ENCODE measurements around the gene MUC12. TPM values are rescaled to one million over a fixed set of nuclear protein-coding genes. Genes with fewer than 3 reads are reported as not detected.
"Not testable (repeated sequence)": the region's sequence is repeated elsewhere in the genome, so short reads cannot be mapped to it uniquely, and the experiment has no call there.

Gene MUC12
- total RNA-seq, 1 experiment from 2014 or later, result 0.64 TPM

DNA sequence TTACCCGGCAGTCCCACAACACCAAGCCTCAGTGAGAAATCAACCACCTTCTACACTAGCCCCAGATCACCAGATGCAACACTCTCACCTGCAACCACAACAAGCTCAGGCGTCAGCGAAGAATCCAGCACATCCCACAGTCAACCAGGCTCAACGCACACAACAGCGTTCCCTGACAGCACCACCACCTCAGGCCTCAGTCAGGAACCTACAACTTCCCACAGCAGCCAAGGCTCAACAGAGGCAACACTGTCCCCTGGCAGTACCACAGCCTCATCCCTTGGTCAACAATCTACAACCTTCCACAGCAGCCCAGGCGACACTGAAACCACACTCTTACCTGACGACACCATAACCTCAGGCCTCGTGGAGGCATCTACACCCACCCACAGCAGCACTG lies 33.0 kb downstream of the MUC12 start:
- RAD21 ChIA-PET (ENCODE audit: low non-redundant PET in 1 of 2, low total read pairs in 2 of 2, uncharacterized antibody in 2 of 2, unreplicated experiment in 2 of 2); H3K9ac ChIP-seq (ENCODE audit: low read length); CTCF ChIA-PET; intact Hi-C loops (cut with micrococcal nuclease); H2AFZ ChIP-seq (ENCODE audit: low read depth, low read length, poor library complexity, severe bottlenecking); ATAC-seq; H3K36me3 ChIP-seq (ENCODE audit: control insufficient read depth in 1 of 2, insufficient read depth in 2 of 2, low read length in 2 of 2); H3K79me2 ChIP-seq (ENCODE audit: insufficient read depth, low read length); H3K27me3 ChIP-seq (ENCODE audit: insufficient read depth, low read length); H3K9me2 ChIP-seq (ENCODE audit: insufficient read depth); H3K4me2 ChIP-seq (ENCODE audit: low read length); H3K9me3 ChIP-seq (ENCODE audit: control insufficient read depth in 1 of 2, insufficient read depth in 1 of 2, low read depth in 1 of 2, low read length in 2 of 2); BruUV-seq (replicated peaks); H3K4me1 ChIP-seq (ENCODE audit: control insufficient read depth in 1 of 2, insufficient read depth in 2 of 2, low read length in 2 of 2); H3K27ac ChIP-seq (ENCODE audit: low read depth, low read length); H3K4me3 ChIP-seq (replicated peaks in 1 of 2; ENCODE audit: low read depth in 1 of 2, low read length in 2 of 2); DNase-seq (ENCODE audit: low read depth, low spot score); H4K20me1 ChIP-seq (ENCODE audit: insufficient read depth); POLR2A ChIA-PET: not testable (repeated sequence)

DNA sequence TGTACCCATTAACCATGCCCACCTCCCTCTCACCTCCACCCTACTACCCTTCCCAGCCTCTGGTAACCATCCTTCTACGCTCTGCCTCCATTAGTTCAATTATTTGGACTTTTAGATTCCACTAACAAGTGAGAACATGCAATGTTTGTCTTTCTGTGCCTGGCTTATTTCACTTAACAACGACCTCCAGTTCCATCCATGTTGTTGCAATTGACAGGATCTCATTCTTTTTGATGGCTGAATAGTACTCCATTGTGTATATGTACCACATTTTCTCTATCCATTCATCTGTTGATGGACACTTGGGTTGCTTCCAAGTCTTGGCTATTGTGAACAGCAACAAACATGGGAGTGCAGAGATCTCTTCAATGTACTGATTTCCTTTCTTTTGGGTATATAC lies 38.0 kb downstream of the MUC12 start:
- peaks cover 10% of the 10 kb centered on the region; the same call in 1 of the 2 replicates for H3K27me3 ChIP-seq (ENCODE audit: insufficient read depth, low read length)
- CTCF ChIA-PET, result not testable (repeated sequence)

DNA sequence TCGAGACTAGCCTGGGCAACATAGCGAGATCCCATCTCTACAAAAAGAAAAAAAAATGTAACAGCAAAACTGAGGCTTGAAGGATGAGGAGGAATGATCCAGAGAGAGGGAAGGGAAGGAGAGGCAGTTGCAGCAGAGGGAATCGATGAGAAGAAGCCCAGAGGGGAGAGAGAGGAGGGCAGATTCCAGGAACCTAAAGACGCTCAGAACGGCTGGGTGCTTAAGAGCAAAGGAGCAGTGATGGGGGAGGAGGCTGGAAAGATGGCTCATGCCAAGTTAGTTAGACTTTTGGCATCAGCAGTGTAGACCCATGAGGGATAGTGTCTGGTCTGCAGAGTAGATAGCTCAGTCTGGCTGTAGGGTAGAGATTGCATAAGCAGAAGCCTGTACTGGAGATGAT lies 40.3 kb downstream of the MUC12 start:
- Histone ChIP-seq H3K9me3 (ENCODE audit: control insufficient read depth in 1 of 2, insufficient read depth in 1 of 2, low read depth in 1 of 2, low read length in 2 of 2) (no peaks in the 10 kb centered on the region), H2AFZ (ENCODE audit: low read depth, low read length, poor library complexity, severe bottlenecking) (no peak overlapping the region), H3K4me1 (ENCODE audit: control insufficient read depth in 1 of 2, insufficient read depth in 2 of 2, low read length in 2 of 2) (no peaks in the 10 kb centered on the region), H3K27ac (ENCODE audit: low read depth, low read length) (no peak overlapping the region), H3K9me2 (ENCODE audit: insufficient read depth) (no peaks in the 10 kb centered on the region), H3K36me3 (ENCODE audit: control insufficient read depth in 1 of 2, insufficient read depth in 2 of 2, low read length in 2 of 2) (no peaks in the 10 kb centered on the region), H3K4me2 (ENCODE audit: low read length) (no peak overlapping the region), H3K9ac (ENCODE audit: low read length) (no peak overlapping the region), H3K79me2 (ENCODE audit: insufficient read depth, low read length) (no peaks in the 10 kb centered on the region), H4K20me1 (ENCODE audit: insufficient read depth) (no peaks in the 10 kb centered on the region), H3K4me3 (replicated peaks in 1 of 2; ENCODE audit: low read depth in 1 of 2, low read length in 2 of 2) (no peak overlapping the region), H3K27me3 (ENCODE audit: insufficient read depth, low read length) (peaks cover 10% of the 10 kb centered on the region; the same call in 1 of the 2 replicates)
- BruUV-seq (replicated peaks), result no TSS peak
- DNase-seq (ENCODE audit: low read depth, low spot score), result no peak
- intact Hi-C loops (cut with micrococcal nuclease), result no loop called here
- CTCF ChIA-PET, result no interaction called here
- POLR2A ChIA-PET, result no interaction called here
- RAD21 ChIA-PET (ENCODE audit: low non-redundant PET in 1 of 2, low total read pairs in 2 of 2, uncharacterized antibody in 2 of 2, unreplicated experiment in 2 of 2), result no interaction called here
- ATAC-seq, result no peak
- TF ChIP-seq POLR2A (IDR thresholded peaks at IDR 0.05; ENCODE audit: borderline replicate concordance, extremely low read depth, insufficient read depth, insufficient read length) (no peak), SP1 (IDR thresholded peaks at IDR 0.05; ENCODE audit: low read depth) (no peak), FOSL1 (IDR thresholded peaks at IDR 0.05; ENCODE audit: low read depth) (no peak), TCF7L2 (IDR thresholded peaks at IDR 0.05; ENCODE audit: borderline replicate concordance, extremely low read depth, insufficient read depth, insufficient read length) (no peak)
- TF ChIP-seq, protein P1, sequence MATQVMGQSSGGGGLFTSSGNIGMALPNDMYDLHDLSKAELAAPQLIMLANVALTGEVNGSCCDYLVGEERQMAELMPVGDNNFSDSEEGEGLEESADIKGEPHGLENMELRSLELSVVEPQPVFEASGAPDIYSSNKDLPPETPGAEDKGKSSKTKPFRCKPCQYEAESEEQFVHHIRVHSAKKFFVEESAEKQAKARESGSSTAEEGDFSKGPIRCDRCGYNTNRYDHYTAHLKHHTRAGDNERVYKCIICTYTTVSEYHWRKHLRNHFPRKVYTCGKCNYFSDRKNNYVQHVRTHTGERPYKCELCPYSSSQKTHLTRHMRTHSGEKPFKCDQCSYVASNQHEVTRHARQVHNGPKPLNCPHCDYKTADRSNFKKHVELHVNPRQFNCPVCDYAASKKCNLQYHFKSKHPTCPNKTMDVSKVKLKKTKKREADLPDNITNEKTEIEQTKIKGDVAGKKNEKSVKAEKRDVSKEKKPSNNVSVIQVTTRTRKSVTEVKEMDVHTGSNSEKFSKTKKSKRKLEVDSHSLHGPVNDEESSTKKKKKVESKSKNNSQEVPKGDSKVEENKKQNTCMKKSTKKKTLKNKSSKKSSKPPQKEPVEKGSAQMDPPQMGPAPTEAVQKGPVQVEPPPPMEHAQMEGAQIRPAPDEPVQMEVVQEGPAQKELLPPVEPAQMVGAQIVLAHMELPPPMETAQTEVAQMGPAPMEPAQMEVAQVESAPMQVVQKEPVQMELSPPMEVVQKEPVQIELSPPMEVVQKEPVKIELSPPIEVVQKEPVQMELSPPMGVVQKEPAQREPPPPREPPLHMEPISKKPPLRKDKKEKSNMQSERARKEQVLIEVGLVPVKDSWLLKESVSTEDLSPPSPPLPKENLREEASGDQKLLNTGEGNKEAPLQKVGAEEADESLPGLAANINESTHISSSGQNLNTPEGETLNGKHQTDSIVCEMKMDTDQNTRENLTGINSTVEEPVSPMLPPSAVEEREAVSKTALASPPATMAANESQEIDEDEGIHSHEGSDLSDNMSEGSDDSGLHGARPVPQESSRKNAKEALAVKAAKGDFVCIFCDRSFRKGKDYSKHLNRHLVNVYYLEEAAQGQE (IDR thresholded peaks at IDR 0.05; ENCODE audit: low read depth), result no peak
- TF ChIP-seq, protein P2, sequence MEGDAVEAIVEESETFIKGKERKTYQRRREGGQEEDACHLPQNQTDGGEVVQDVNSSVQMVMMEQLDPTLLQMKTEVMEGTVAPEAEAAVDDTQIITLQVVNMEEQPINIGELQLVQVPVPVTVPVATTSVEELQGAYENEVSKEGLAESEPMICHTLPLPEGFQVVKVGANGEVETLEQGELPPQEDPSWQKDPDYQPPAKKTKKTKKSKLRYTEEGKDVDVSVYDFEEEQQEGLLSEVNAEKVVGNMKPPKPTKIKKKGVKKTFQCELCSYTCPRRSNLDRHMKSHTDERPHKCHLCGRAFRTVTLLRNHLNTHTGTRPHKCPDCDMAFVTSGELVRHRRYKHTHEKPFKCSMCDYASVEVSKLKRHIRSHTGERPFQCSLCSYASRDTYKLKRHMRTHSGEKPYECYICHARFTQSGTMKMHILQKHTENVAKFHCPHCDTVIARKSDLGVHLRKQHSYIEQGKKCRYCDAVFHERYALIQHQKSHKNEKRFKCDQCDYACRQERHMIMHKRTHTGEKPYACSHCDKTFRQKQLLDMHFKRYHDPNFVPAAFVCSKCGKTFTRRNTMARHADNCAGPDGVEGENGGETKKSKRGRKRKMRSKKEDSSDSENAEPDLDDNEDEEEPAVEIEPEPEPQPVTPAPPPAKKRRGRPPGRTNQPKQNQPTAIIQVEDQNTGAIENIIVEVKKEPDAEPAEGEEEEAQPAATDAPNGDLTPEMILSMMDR (IDR thresholded peaks at IDR 0.05 in 2 of 3, conservative IDR thresholded peaks at IDR 0.05 in 1 of 3; ENCODE audit: borderline replicate concordance in 1 of 3, insufficient read depth in 1 of 3, low read depth in 2 of 3, low read length in 2 of 3), result no peak
- TF ChIP-seq, protein P3, sequence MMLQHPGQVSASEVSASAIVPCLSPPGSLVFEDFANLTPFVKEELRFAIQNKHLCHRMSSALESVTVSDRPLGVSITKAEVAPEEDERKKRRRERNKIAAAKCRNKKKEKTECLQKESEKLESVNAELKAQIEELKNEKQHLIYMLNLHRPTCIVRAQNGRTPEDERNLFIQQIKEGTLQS (IDR thresholded peaks at IDR 0.05), result no peak

More for the DNA sequence above, 38.0 kb downstream of the MUC12 start:
- H3K4me3 ChIP-seq (replicated peaks in 1 of 2; ENCODE audit: low read depth in 1 of 2, low read length in 2 of 2); H3K79me2 ChIP-seq (ENCODE audit: insufficient read depth, low read length); ATAC-seq; H3K9me3 ChIP-seq (ENCODE audit: control insufficient read depth in 1 of 2, insufficient read depth in 1 of 2, low read depth in 1 of 2, low read length in 2 of 2); BruUV-seq (replicated peaks); DNase-seq (ENCODE audit: low read depth, low spot score); intact Hi-C loops (cut with micrococcal nuclease); H4K20me1 ChIP-seq (ENCODE audit: insufficient read depth); H3K27ac ChIP-seq (ENCODE audit: low read depth, low read length); H3K4me2 ChIP-seq (ENCODE audit: low read length); H3K36me3 ChIP-seq (ENCODE audit: control insufficient read depth in 1 of 2, insufficient read depth in 2 of 2, low read length in 2 of 2); POLR2A ChIA-PET; H2AFZ ChIP-seq (ENCODE audit: low read depth, low read length, poor library complexity, severe bottlenecking); H3K9me2 ChIP-seq (ENCODE audit: insufficient read depth); RAD21 ChIA-PET (ENCODE audit: low non-redundant PET in 1 of 2, low total read pairs in 2 of 2, uncharacterized antibody in 2 of 2, unreplicated experiment in 2 of 2); H3K4me1 ChIP-seq (ENCODE audit: control insufficient read depth in 1 of 2, insufficient read depth in 2 of 2, low read length in 2 of 2); H3K9ac ChIP-seq (ENCODE audit: low read length): not testable (repeated sequence)

All from HCT116 (cell line).